Neural progenitor cell (in vitro differentiated cells): Measurements from ENCODE around the gene TYK2. TPM values are rescaled to one million over a fixed set of nuclear protein-coding genes. Genes with fewer than 3 reads are reported as not detected.

ENCODE experiments used
- DNase-seq: peaks from one replicate; pipeline ENCODE4 v3.0.0-alpha.2; 2016; ENCODE audit warnings: low spot score
- H2AFZ ChIP-seq: fragments of 200-600 bp; sonication (generic); replicated peaks from 2 replicates; pipeline ENCODE4 v1.6.1; 2016; ENCODE audit warnings: antibody characterized with exemption
- H3F3A ChIP-seq: fragments of 200-600 bp; sonication (generic); 2 replicates; pipeline ENCODE4 v1.6.1; 2016; ENCODE audit warnings: antibody characterized with exemption, low read depth
- H3K27ac ChIP-seq: fragments of 200-600 bp; sonication (generic); 2 replicates; pipeline ENCODE4 v1.5.1; 2016; ENCODE audit warnings: mild to moderate bottlenecking
- H3K27me3 ChIP-seq: fragments of 200-600 bp; sonication (generic); 2 replicates; pipeline ENCODE4 v1.6.1; 2016; ENCODE audit warnings: mild to moderate bottlenecking, moderate library complexity
- H3K36me3 ChIP-seq: fragments of 200-600 bp; sonication (generic); 2 replicates; pipeline ENCODE4 v1.5.1; 2016
- H3K4me1 ChIP-seq: fragments of 200-600 bp; sonication (generic); 2 replicates; pipeline ENCODE4 v1.6.1; 2016; ENCODE audit warnings: mixed run types
- H3K4me2 ChIP-seq: fragments of 200-600 bp; sonication (generic); 2 replicates; pipeline ENCODE4 v1.6.1; 2016
- H3K4me3 ChIP-seq: fragments of 200-600 bp; sonication (generic); 2 replicates; pipeline ENCODE4 v1.5.1; 2016
- H3K79me2 ChIP-seq: fragments of 200-600 bp; sonication (generic); 2 replicates; pipeline ENCODE4 v1.6.1; 2016; ENCODE audit warnings: low read depth
- H3K9ac ChIP-seq: fragments of 200-600 bp; sonication (generic); 2 replicates; pipeline ENCODE4 v1.6.1; 2016
- H3K9me3 ChIP-seq: fragments of 200-600 bp; sonication (generic); 2 replicates; pipeline ENCODE4 v1.5.1; 2016; ENCODE audit warnings: low read depth
- H4K20me1 ChIP-seq: fragments of 200-600 bp; sonication (generic); 2 replicates; pipeline ENCODE4 v1.6.1; 2016; ENCODE audit warnings: low read depth
- H3K27ac Mint-ChIP-seq: 3 replicates; pipeline ENCODE4 v1.8.0; 2021; ENCODE audit warnings: mixed read lengths
- H3K27me3 Mint-ChIP-seq: 2 replicates; pipeline ENCODE4 v1.8.0; 2022; ENCODE audit warnings: low read depth, mild to moderate bottlenecking, inconsistent platforms, moderate library complexity, mixed read lengths; ENCODE audit not compliant: insufficient read depth
- H3K36me3 Mint-ChIP-seq: 3 replicates; pipeline ENCODE4 v1.8.0; 2021; ENCODE audit warnings: mixed read lengths
- H3K4me1 Mint-ChIP-seq: 3 replicates; pipeline ENCODE4 v1.8.0; 2021; ENCODE audit warnings: mixed read lengths
- H3K4me3 Mint-ChIP-seq: 3 replicates; pipeline ENCODE4 v1.8.0; 2021; ENCODE audit warnings: mild to moderate bottlenecking, moderate library complexity, mixed read lengths
- H3K9me3 Mint-ChIP-seq: 3 replicates; pipeline ENCODE4 v1.8.0; 2020; ENCODE audit warnings: mixed read lengths
- CTCF ChIP-seq: fragments of 200-600 bp; sonication (generic); IDR thresholded peaks from 2 replicates; pipeline ENCODE4 v1.5.1; 2017; ENCODE audit warnings: antibody characterized with exemption, mild to moderate bottlenecking
- EZH2 ChIP-seq: fragments of 200-600 bp; sonication (generic); IDR thresholded peaks from 2 replicates; pipeline ENCODE4 v1.6.1; 2017; ENCODE audit warnings: antibody characterized with exemption, mild to moderate bottlenecking, moderate library complexity
- EZH2phosphoT487 ChIP-seq: fragments of 200-600 bp; sonication (generic); IDR thresholded peaks from 2 replicates; pipeline ENCODE4 v1.6.1; 2017; ENCODE audit warnings: antibody characterized with exemption
- total RNA-seq: library from RNA; depleted of rRNA; stranded (reverse); fragments of >200 nt; gene quantifications from 2 replicates; pipeline ENCODE4 v1.2.3, GENCODE V29; 2015; ENCODE audit warnings: low replicate concordance

TYK2 gene
- total RNA-seq, 1 donor from 2014 or later: 20.7 TPM

- Histone ChIP-seq H3K27ac (no peak overlapping the region), H3K4me2 (peak overlapping the region; percentile 73), H2AFZ (peak overlapping the region; percentile 13), H3K79me2 (no peaks in the 10 kb centered on the region), H3K36me3 (no peaks in the 10 kb centered on the region), H3K4me1 (peaks cover 13% of the 10 kb centered on the region), H3K9me3 (no peaks in the 10 kb centered on the region), H3K4me3 (peak overlapping the region; percentile 59), H3F3A (peaks cover 63% of the 10 kb centered on the region), H3K27me3 (peaks cover 96% of the 10 kb centered on the region), H3K9ac (no peak overlapping the region), H4K20me1 (peaks cover 26% of the 10 kb centered on the region)
- DNase-seq: peak; percentile 78
- H3K4me1 Mint-ChIP-seq: peaks cover 46% of the 10 kb centered on the region
- H3K27me3 Mint-ChIP-seq: peaks cover 31% of the 10 kb centered on the region
- no peak for TF ChIP-seq CTCF
- no peak for TF ChIP-seq EZH2phosphoT487
- no peak for TF ChIP-seq EZH2
- peaks cover 3% of the 10 kb centered on the region for H3K9me3 Mint-ChIP-seq
- no peaks in the 10 kb centered on the region for H3K36me3 Mint-ChIP-seq
- no peak overlapping the region for H3K27ac Mint-ChIP-seq
- H3K4me3 Mint-ChIP-seq: peak overlapping the region; percentile 81
Measured at GRCh38 chr19:10417541-10418234, 37.3 kb upstream of the TYK2 start.

- no peak overlapping the region for H3K9ac ChIP-seq
- H3K79me2 ChIP-seq: no peaks in the 10 kb centered on the region
- H3K4me3 ChIP-seq: peak overlapping the region; percentile 47
- peaks cover 24% of the 10 kb centered on the region for H3K27me3 Mint-ChIP-seq
- H3K27ac ChIP-seq: no peak overlapping the region
- H3K36me3 ChIP-seq: no peaks in the 10 kb centered on the region
- peak overlapping the region; percentile 78 for H3K4me2 ChIP-seq
- peak overlapping the region; percentile 83 for H2AFZ ChIP-seq
- H3K36me3 Mint-ChIP-seq: no peaks in the 10 kb centered on the region
- peak; percentile 95 for DNase-seq
- H3K27ac Mint-ChIP-seq: peak overlapping the region; percentile 69
- TF ChIP-seq CTCF (peak; percentile 78), EZH2phosphoT487 (no peak), EZH2 (peak; percentile 57)
- H3K9me3 Mint-ChIP-seq: peaks cover 3% of the 10 kb centered on the region
- peaks cover 89% of the 10 kb centered on the region for H3K27me3 ChIP-seq
- peaks cover 55% of the 10 kb centered on the region for H3F3A ChIP-seq
- peaks cover 19% of the 10 kb centered on the region for H4K20me1 ChIP-seq
- peaks cover 42% of the 10 kb centered on the region for H3K4me1 Mint-ChIP-seq
- H3K9me3 ChIP-seq: no peaks in the 10 kb centered on the region
- H3K4me1 ChIP-seq: peaks cover 13% of the 10 kb centered on the region
- H3K4me3 Mint-ChIP-seq: peak overlapping the region; percentile 81
Measured at GRCh38 chr19:10416380-10417257, 36.2 kb upstream of the TYK2 start.

GRCh38 chr19:10416083-10416379 lies 35.7 kb upstream of the TYK2 start:
- Histone ChIP-seq H3K27me3 (peaks cover 86% of the 10 kb centered on the region), H3K9ac (no peak overlapping the region), H3K9me3 (no peaks in the 10 kb centered on the region), H3K4me1 (peaks cover 13% of the 10 kb centered on the region), H3K36me3 (no peaks in the 10 kb centered on the region), H3K4me3 (peak overlapping the region; percentile 47), H3F3A (peaks cover 49% of the 10 kb centered on the region), H3K79me2 (no peaks in the 10 kb centered on the region), H4K20me1 (peaks cover 13% of the 10 kb centered on the region), H3K27ac (no peak overlapping the region), H2AFZ (peak overlapping the region; percentile 83), H3K4me2 (peak overlapping the region; percentile 78)
- no peak for DNase-seq
- peaks cover 19% of the 10 kb centered on the region for H3K27me3 Mint-ChIP-seq
- peak overlapping the region; percentile 81 for H3K4me3 Mint-ChIP-seq
- H3K9me3 Mint-ChIP-seq: peaks cover 3% of the 10 kb centered on the region
- H3K36me3 Mint-ChIP-seq: no peaks in the 10 kb centered on the region
- TF ChIP-seq EZH2phosphoT487 (peak; percentile 23), CTCF (no peak), EZH2 (no peak)
- peaks cover 36% of the 10 kb centered on the region for H3K4me1 Mint-ChIP-seq
- no peak overlapping the region for H3K27ac Mint-ChIP-seq
